DOHH2 (cell line): ENCODE results near the gene GRK6.

Experiments
- H3F3A ChIP-seq: fragments of 200-600 bp; sonication (generic), shearing (Covaris generic); 2 replicates; pipeline ENCODE4 v1.6.0; 2016; ENCODE audit warnings: antibody characterized with exemption, mild to moderate bottlenecking; ENCODE audit not compliant: control insufficient read depth, insufficient read depth
- H3K27ac ChIP-seq: fragments of 200-600 bp; sonication (generic); 2 replicates; pipeline ENCODE4 v1.5.1; 2014; ENCODE audit warnings: low read depth, mild to moderate bottlenecking, low read length, moderate library complexity
- H3K27me3 ChIP-seq: fragments of 200-600 bp; sonication (generic); 2 replicates; pipeline ENCODE4 v1.6.1; 2014; ENCODE audit warnings: mild to moderate bottlenecking, low read length, mixed read lengths; ENCODE audit not compliant: control insufficient read depth
- H3K36me3 ChIP-seq: fragments of 200-600 bp; sonication (generic); 2 replicates; pipeline ENCODE4 v1.6.1; 2014; ENCODE audit warnings: mild to moderate bottlenecking, low read length, moderate library complexity, mixed read lengths; ENCODE audit not compliant: control insufficient read depth
- H3K4me1 ChIP-seq: fragments of 200-600 bp; sonication (generic); 2 replicates; pipeline ENCODE4 v1.6.1; 2014; ENCODE audit warnings: mild to moderate bottlenecking, low read length, mixed read lengths; ENCODE audit not compliant: control insufficient read depth
- H3K4me2 ChIP-seq: fragments of 200-600 bp; sonication (generic); 2 replicates; pipeline ENCODE4 v1.6.0; 2014; ENCODE audit warnings: mild to moderate bottlenecking, low read length, moderate library complexity
- H3K4me3 ChIP-seq: fragments of 200-600 bp; sonication (generic); 2 replicates; pipeline ENCODE4 v1.5.1; 2014; ENCODE audit warnings: mild to moderate bottlenecking, low read length, mixed read lengths
- H3K79me2 ChIP-seq: fragments of 200-600 bp; sonication (generic); 2 replicates; pipeline ENCODE4 v1.6.1; 2014; ENCODE audit warnings: mild to moderate bottlenecking, low read length, mixed read lengths; ENCODE audit not compliant: control insufficient read depth
- H3K9me2 ChIP-seq: fragments of 200-600 bp; sonication (generic); replicated peaks from 2 replicates; pipeline ENCODE4 v1.6.1; 2014; ENCODE audit warnings: mild to moderate bottlenecking, low read length, mixed read lengths; ENCODE audit not compliant: control insufficient read depth
- H3K9me3 ChIP-seq: fragments of 200-600 bp; sonication (generic); 2 replicates; pipeline ENCODE4 v1.6.1; 2014; ENCODE audit warnings: antibody characterized with exemption, low read length, mixed read lengths; ENCODE audit not compliant: control insufficient read depth, insufficient read depth
- H4K20me1 ChIP-seq: fragments of 200-600 bp; sonication (generic); 2 replicates; pipeline ENCODE4 v1.6.0; 2014; ENCODE audit warnings: low read depth, mild to moderate bottlenecking, antibody characterized with exemption, low read length, moderate library complexity; ENCODE audit not compliant: control insufficient read depth, insufficient read depth
- EZH2phosphoT487 ChIP-seq: fragments of 200-600 bp; sonication (generic); IDR thresholded peaks from 2 replicates; pipeline ENCODE4 v1.6.1; 2017; ENCODE audit warnings: borderline replicate concordance, mild to moderate bottlenecking, antibody characterized with exemption, low read length, moderate library complexity, mixed read lengths
- TF ChIP-seq, protein P1 (sequence below): fragments of 200-600 bp; sonication (generic); IDR thresholded peaks from one replicate; pipeline ENCODE4 v1.5.1; 2014; ENCODE audit warnings: antibody characterized with exemption, mild to moderate bottlenecking, low read depth, low read length; ENCODE audit not compliant: poor library complexity, severe bottlenecking

GRK6 gene

DNA sequence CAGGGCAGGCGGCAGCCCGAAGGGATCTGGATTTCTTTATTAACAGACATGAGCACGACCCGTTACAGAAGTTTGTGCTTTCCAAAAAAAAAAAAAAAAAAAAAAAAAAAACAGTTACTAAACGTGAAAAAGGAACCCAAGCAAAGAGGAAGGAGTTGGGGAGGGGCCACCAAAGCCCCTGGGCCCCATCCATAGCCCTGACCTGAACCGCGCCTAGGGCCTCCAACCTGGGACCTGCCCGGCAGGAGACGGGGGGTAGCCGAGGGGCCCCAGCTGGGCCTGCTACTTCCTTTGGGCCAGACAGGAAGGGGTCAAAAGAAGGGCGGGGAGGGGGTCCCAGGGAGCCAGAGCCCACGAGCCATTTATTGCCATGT, 30.1 kb downstream of the GRK6 start:
- H4K20me1 ChIP-seq, result peaks cover 10% of the 10 kb centered on the region; the same call in 1 of the 2 replicates

DNA sequence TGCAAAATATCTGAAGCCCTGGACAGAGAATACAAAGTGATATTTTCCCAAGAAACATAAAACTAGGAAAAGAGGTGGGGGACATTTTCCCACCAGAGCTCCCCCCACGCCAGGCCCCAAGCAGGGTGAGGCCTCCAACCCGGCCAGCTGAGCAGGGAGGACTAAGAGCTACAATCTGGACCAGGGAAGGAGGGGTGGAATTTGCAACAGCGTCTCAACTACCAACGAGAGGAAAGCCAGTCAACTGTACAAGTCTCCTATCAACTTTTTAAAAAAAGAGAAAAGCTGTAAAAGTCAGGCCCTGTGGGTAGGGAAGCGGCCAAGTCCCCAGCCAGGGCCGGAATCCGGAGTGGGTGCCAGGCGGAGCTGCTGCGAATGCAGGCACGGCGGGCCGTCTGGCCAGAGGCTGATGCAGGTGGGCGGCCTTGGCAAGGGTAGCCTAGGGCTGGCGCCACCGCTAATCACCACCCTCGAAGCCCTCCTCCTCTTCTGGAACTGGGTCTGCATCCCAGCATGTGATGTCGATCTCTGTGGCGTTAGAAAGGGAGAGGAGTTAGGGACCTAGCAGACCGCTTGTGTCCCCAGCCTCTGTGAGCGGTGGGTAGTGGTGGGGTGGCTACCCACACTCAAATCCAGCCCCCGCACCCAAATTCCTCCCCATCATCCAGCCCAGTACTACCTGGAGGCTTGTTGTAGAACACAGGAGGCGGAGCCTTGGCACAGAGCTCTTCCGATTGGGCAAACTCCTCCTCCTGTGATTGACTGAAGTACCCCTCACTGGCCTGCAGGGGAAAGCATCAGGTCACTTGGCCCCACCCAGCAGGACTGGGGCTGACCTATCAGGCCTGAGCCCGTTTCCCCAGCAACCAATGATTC, 30.7 kb downstream of the GRK6 start:
- Histone ChIP-seq H3K4me2 (peak overlapping the region; percentile 100), H3F3A (peaks cover 13% of the 10 kb centered on the region), H3K9me2 (no peaks in the 10 kb centered on the region), H3K4me1 (peaks cover 34% of the 10 kb centered on the region), H3K27me3 (no peaks in the 10 kb centered on the region), H3K27ac (0 out of 2 replicates have a peak overlapping the region, but pooled peaks have one; percentile 8), H3K79me2 (peaks cover 13% of the 10 kb centered on the region), H4K20me1 (peaks cover 10% of the 10 kb centered on the region; the same call in 1 of the 2 replicates), H3K9me3 (no peaks in the 10 kb centered on the region), H3K4me3 (no peak overlapping the region), H3K36me3 (peaks cover 35% of the 10 kb centered on the region)
- TF ChIP-seq, protein P1, sequence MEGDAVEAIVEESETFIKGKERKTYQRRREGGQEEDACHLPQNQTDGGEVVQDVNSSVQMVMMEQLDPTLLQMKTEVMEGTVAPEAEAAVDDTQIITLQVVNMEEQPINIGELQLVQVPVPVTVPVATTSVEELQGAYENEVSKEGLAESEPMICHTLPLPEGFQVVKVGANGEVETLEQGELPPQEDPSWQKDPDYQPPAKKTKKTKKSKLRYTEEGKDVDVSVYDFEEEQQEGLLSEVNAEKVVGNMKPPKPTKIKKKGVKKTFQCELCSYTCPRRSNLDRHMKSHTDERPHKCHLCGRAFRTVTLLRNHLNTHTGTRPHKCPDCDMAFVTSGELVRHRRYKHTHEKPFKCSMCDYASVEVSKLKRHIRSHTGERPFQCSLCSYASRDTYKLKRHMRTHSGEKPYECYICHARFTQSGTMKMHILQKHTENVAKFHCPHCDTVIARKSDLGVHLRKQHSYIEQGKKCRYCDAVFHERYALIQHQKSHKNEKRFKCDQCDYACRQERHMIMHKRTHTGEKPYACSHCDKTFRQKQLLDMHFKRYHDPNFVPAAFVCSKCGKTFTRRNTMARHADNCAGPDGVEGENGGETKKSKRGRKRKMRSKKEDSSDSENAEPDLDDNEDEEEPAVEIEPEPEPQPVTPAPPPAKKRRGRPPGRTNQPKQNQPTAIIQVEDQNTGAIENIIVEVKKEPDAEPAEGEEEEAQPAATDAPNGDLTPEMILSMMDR, result peak; percentile 29
- no peak for TF ChIP-seq EZH2phosphoT487

More for the DNA sequence above, 30.1 kb downstream of the GRK6 start:
- H3K9me3 ChIP-seq, result no peaks in the 10 kb centered on the region
- peaks cover 13% of the 10 kb centered on the region for H3K79me2 ChIP-seq
- H3K27ac ChIP-seq, result 0 out of 2 replicates have a peak overlapping the region, but pooled peaks have one; percentile 8
- peaks cover 17% of the 10 kb centered on the region for H3F3A ChIP-seq
- peaks cover 35% of the 10 kb centered on the region for H3K36me3 ChIP-seq
- H3K4me1 ChIP-seq, result peaks cover 29% of the 10 kb centered on the region
- no peaks in the 10 kb centered on the region for H3K27me3 ChIP-seq
- H3K4me2 ChIP-seq, result peak overlapping the region; percentile 100
- peak overlapping the region; percentile 83; the same call in 1 of the 2 replicates for H3K4me3 ChIP-seq
- TF ChIP-seq, protein P1, result no peak
- no peak for TF ChIP-seq EZH2phosphoT487
- H3K9me2 ChIP-seq, result no peaks in the 10 kb centered on the region

DNA sequence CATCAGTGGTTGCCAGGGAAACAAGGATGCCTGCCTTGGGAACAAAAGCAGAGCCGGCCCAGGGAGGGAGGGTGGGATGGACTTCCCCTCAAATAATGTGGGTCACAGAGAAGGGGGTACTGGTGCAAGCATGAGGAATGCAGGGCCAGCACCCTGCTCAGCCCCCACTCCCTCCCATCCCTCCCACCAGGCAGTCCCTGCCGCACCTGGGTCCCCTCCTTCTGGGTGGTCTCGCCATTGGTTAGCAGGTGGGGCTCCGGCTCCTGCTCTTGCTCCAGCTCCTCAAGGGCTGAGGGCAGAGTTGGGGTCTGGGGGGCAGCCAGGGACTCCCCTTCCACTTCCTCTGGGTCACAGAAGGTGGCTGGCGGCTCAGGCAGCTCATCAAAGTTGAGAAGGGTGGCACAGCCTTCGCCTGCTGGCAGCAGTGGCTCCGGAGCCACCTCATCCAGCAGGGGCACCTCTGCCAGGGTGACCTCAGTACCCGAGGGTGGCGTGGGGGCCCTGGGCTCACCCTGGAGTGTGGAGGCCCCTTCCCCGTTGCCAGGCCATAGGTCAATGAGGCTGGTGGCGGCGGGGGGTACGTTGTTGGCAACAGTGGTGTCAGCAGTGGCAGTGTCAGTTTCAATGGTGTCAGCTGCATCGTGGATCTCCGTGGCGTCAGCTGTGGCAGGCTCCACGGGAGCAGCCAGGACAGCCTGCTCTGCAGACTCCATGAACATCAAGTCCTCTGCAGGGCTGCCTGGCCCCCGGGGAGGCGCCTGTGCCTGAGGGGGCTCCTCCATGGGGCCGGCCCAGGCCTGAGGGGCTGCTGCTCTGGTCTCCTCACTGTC, 31.6 kb downstream of the GRK6 start:
- Histone ChIP-seq H3K27me3 (no peaks in the 10 kb centered on the region), H3K9me2 (no peaks in the 10 kb centered on the region), H3K4me2 (no peak overlapping the region), H3K79me2 (peaks cover 11% of the 10 kb centered on the region), H3K9me3 (no peaks in the 10 kb centered on the region), H3K4me1 (peaks cover 39% of the 10 kb centered on the region), H3K4me3 (no peak overlapping the region), H3K36me3 (peaks cover 32% of the 10 kb centered on the region), H4K20me1 (peaks cover 5% of the 10 kb centered on the region; the same call in 1 of the 2 replicates), H3K27ac (no peak overlapping the region), H3F3A (peaks cover 13% of the 10 kb centered on the region)
- TF ChIP-seq EZH2phosphoT487, result no peak
- TF ChIP-seq, protein P1, result no peak
